ENCODE data around the gene CERS5. TPM values are rescaled to one million over a fixed set of nuclear protein-coding genes. Genes with fewer than 3 reads are reported as not detected.
"Not testable (repeated sequence)": the region's sequence is repeated elsewhere in the genome, so short reads cannot be mapped to it uniquely, and the experiment has no call there.

The CERS5 gene
- polyA plus RNA-seq, 1 of the 3 experiments (the other 2 are of a cell fraction), result 56.9 TPM

- H3K4me2 ChIP-seq, result no peak overlapping the region
- no peak overlapping the region for H3K27ac ChIP-seq (ENCODE audit: low read depth in 2 of 2, low read length in 1 of 2)
- peaks cover 98% of the 10 kb centered on the region for H3K79me2 ChIP-seq (ENCODE audit: insufficient read depth)
- H3K9ac ChIP-seq, result no peak overlapping the region
- H3F3A ChIP-seq (replicated peaks; ENCODE audit: insufficient read depth), result peaks cover 15% of the 10 kb centered on the region
- no peaks in the 10 kb centered on the region for H3K36me3 ChIP-seq (replicated peaks in 1 of 2; ENCODE audit: control insufficient read depth in 1 of 2, insufficient read depth in 2 of 2, low read length in 1 of 2)
- POLR2A ChIA-PET, result no interaction called here
- no peaks in the 10 kb centered on the region for H3K4me1 ChIP-seq (ENCODE audit: control insufficient read depth in 1 of 2, insufficient read depth in 2 of 2, low read depth in 1 of 2, low read length in 1 of 2)
- peaks cover 44% of the 10 kb centered on the region for H4K20me1 ChIP-seq (ENCODE audit: insufficient read depth)
- DNase-seq, result no peak
- H3K9me2 ChIP-seq, result no peaks in the 10 kb centered on the region
- no peaks in the 10 kb centered on the region for H3K9me3 ChIP-seq
- CTCF ChIA-PET, result interaction anchor here (1.1 to 1.8 kb wide), 4 partner anchors 10 to 158 kb away, joined by 4 to 9 read pairs (median 4); partner anchors contain the start of genes CERS5 and COX14
- no peak overlapping the region for H3K4me3 ChIP-seq (ENCODE audit: low read depth in 2 of 2, low read length in 1 of 2)
- no peaks in the 10 kb centered on the region for H3K27me3 ChIP-seq (ENCODE audit: insufficient read depth)
- H2AFZ ChIP-seq (ENCODE audit: low read depth), result no peak overlapping the region
- TF ChIP-seq PBX3 (IDR thresholded peaks at IDR 0.05) (no peak), RCOR1 (IDR thresholded peaks at IDR 0.05; ENCODE audit: low read length) (no peak), TAF1 (IDR thresholded peaks at IDR 0.05; ENCODE audit: borderline replicate concordance, low read depth, low read length) (no peak), GABPA (IDR thresholded peaks at IDR 0.05; ENCODE audit: low read depth) (no peak)
These were observed 10.5 kb downstream of the CERS5 start for GRCh38 chr12:50156641-50157040.

- H3K9me3 ChIP-seq; DNase-seq; H3K36me3 ChIP-seq (replicated peaks in 1 of 2; ENCODE audit: control insufficient read depth in 1 of 2, insufficient read depth in 2 of 2, low read length in 1 of 2); H3K4me2 ChIP-seq; H3K27me3 ChIP-seq (ENCODE audit: insufficient read depth); H3K27ac ChIP-seq (ENCODE audit: low read depth in 2 of 2, low read length in 1 of 2); H3K9me2 ChIP-seq; H3K4me1 ChIP-seq (ENCODE audit: control insufficient read depth in 1 of 2, insufficient read depth in 2 of 2, low read depth in 1 of 2, low read length in 1 of 2); H2AFZ ChIP-seq (ENCODE audit: low read depth); H3K4me3 ChIP-seq (ENCODE audit: low read depth in 2 of 2, low read length in 1 of 2); POLR2A ChIA-PET; H3K9ac ChIP-seq: not testable (repeated sequence)
- H4K20me1 ChIP-seq (ENCODE audit: insufficient read depth), result peaks cover 51% of the 10 kb centered on the region
- WGBS (ENCODE audit: low lambda C conversion rate), result 100% methylated on average over 4 of the region's 5 CpGs
- CTCF ChIA-PET, result interaction anchor here (0.9 to 2.2 kb wide), 6 partner anchors 22 to 160 kb away, joined by 3 to 8 read pairs (median 4); partner anchors contain the start of genes COX14 and GPD1
- peaks cover 98% of the 10 kb centered on the region for H3K79me2 ChIP-seq (ENCODE audit: insufficient read depth)
- H3F3A ChIP-seq (replicated peaks; ENCODE audit: insufficient read depth), result peaks cover 16% of the 10 kb centered on the region
These were observed 12.2 kb downstream of the CERS5 start for GRCh38 chr12:50154947-50155346.

- no peak for TF ChIP-seq FOXM1 (IDR thresholded peaks at IDR 0.05; ENCODE audit: low read depth)
- no peak for TF ChIP-seq GATA2 (CRISPR knock-in tag; IDR thresholded peaks at IDR 0.05)
- TF ChIP-seq TCF12 (IDR thresholded peaks at IDR 0.05), result no peak
- TF ChIP-seq CHD2 (IDR thresholded peaks at IDR 0.05; ENCODE audit: low read length, partially characterized antibody), result no peak
- TF ChIP-seq IRF3 (IDR thresholded peaks at IDR 0.05; ENCODE audit: low read depth, low read length), result no peak
- no peaks in the 10 kb centered on the region for H3K4me1 ChIP-seq (ENCODE audit: control insufficient read depth in 1 of 2, insufficient read depth in 2 of 2, low read depth in 1 of 2, low read length in 1 of 2)
- H3K79me2 ChIP-seq (ENCODE audit: insufficient read depth), result peaks cover 97% of the 10 kb centered on the region
- no peak overlapping the region for H3K9ac ChIP-seq
- no peak overlapping the region for H3K27ac ChIP-seq (ENCODE audit: low read depth in 2 of 2, low read length in 1 of 2)
- H3K4me2 ChIP-seq, result no peak overlapping the region
- WGBS (ENCODE audit: low lambda C conversion rate), result 97% methylated on average over 1 of the region's 1 CpG
- H4K20me1 ChIP-seq (ENCODE audit: insufficient read depth), result peaks cover 52% of the 10 kb centered on the region
- H3K27me3 ChIP-seq (ENCODE audit: insufficient read depth), result no peaks in the 10 kb centered on the region
- peaks cover 0 to 9% of the 10 kb centered on the region in 2 experiments for H3K36me3 ChIP-seq (replicated peaks in 1 of 2; ENCODE audit: control insufficient read depth in 1 of 2, insufficient read depth in 2 of 2, low read length in 1 of 2)
- no peak overlapping the region for H3K4me3 ChIP-seq (ENCODE audit: low read depth in 2 of 2, low read length in 1 of 2)
- no peak overlapping the region for H2AFZ ChIP-seq (ENCODE audit: low read depth)
- H3F3A ChIP-seq (replicated peaks; ENCODE audit: insufficient read depth), result peaks cover 9% of the 10 kb centered on the region
- ChIA-PET CTCF (interaction anchor here (1.3 to 4.3 kb wide), 3 partner anchors 19 to 164 kb away, joined by 4 to 21 read pairs (median 7); no protein-coding TSS in a partner anchor), POLR2A (no interaction called here)
- H3K9me3 ChIP-seq, result no peaks in the 10 kb centered on the region
- no peak for DNase-seq
- H3K9me2 ChIP-seq, result no peaks in the 10 kb centered on the region
These were observed 16.0 kb downstream of the CERS5 start for GRCh38 chr12:50151047-50151687.
